GM10847 (cell line): Measurements from ENCODE around the gene MTIF3.

Experiments used
- POLR2A ChIP-seq: IDR thresholded peaks from 2 replicates; pipeline ENCODE4 v1.6.1; 2011; ENCODE audit not compliant: insufficient read length; ENCODE audit errors: extremely low read depth

MTIF3 gene

GRCh38 chr13:27470075-27470820 lies 19.9 kb upstream of the MTIF3 start:
- no peak for TF ChIP-seq POLR2A

- no peak for TF ChIP-seq POLR2A
Measured at GRCh38 chr13:27466513-27466912, 16.1 kb upstream of the MTIF3 start.

GRCh38 chr13:27465611-27466010 lies 15.2 kb upstream of the MTIF3 start:
- TF ChIP-seq POLR2A, result no peak

GRCh38 chr13:27463500-27463899 lies 13.1 kb upstream of the MTIF3 start:
- TF ChIP-seq POLR2A, result no peak

GRCh38 chr13:27461940-27462584 lies 11.7 kb upstream of the MTIF3 start:
- no peak for TF ChIP-seq POLR2A

- no peak for TF ChIP-seq POLR2A
Measured at GRCh38 chr13:27455331-27455855, 5.0 kb upstream of the MTIF3 start.

GRCh38 chr13:27450921-27451471 lies 632 bp upstream of the MTIF3 start:
- no peak for TF ChIP-seq POLR2A

- TF ChIP-seq POLR2A, result no peak
Measured at GRCh38 chr13:27449081-27449603, 1.2 kb downstream of the MTIF3 start.

GRCh38 chr13:27448308-27448707 lies 2.1 kb downstream of the MTIF3 start:
- TF ChIP-seq POLR2A, result no peak

GRCh38 chr13:27446986-27447583 lies 3.3 kb downstream of the MTIF3 start:
- no peak for TF ChIP-seq POLR2A

GRCh38 chr13:27442797-27443196 lies 7.6 kb downstream of the MTIF3 start:
- TF ChIP-seq POLR2A, result no peak

GRCh38 chr13:27442071-27442647 lies 8.2 kb downstream of the MTIF3 start:
- TF ChIP-seq POLR2A, result no peak

GRCh38 chr13:27440408-27440807 lies 10.0 kb downstream of the MTIF3 start:
- TF ChIP-seq POLR2A, result no peak

GRCh38 chr13:27437126-27437525 lies 13.2 kb downstream of the MTIF3 start:
- TF ChIP-seq POLR2A, result no peak

- no peak for TF ChIP-seq POLR2A
Measured at GRCh38 chr13:27432611-27433210, 17.7 kb downstream of the MTIF3 start.
